Thyroid gland (tissue), 4 donors: ENCODE data around the gene GABRR3. TPM values are rescaled to one million over a fixed set of nuclear protein-coding genes. Genes with fewer than 3 reads are reported as not detected.

Source experiments
- DNase-seq, 2 donors: peaks; one replicate each; pipeline ENCODE4 v3.0.0-alpha.2; 2019
- H3K27ac ChIP-seq, 3 donors: fragments of 200-600 bp; sonication (generic); 1 replicate in 2 of 3; 2 replicates in 1 of 3; pipeline ENCODE4 v1.5.1; 2016 to 2019; ENCODE audit warnings: mild to moderate bottlenecking in 1 of 3, moderate library complexity in 1 of 3
- H3K27me3 ChIP-seq: fragments of 200-600 bp; sonication (generic); one replicate; pipeline ENCODE4 v1.5.1; 2019
- H3K36me3 ChIP-seq, 2 donors: fragments of 200-600 bp; sonication (generic); one replicate each; pipeline ENCODE4 v1.5.1; 2016 to 2019
- H3K4me1 ChIP-seq, 2 donors: fragments of 200-600 bp; sonication (generic); one replicate each; pipeline ENCODE4 v1.5.1; 2017 to 2019
- H3K4me3 ChIP-seq, 3 donors: fragments of 200-600 bp; sonication (generic); replicated peaks in 1 of 3; 1 replicate in 2 of 3; 2 replicates in 1 of 3; pipeline ENCODE4 v1.5.1; 2016; ENCODE audit warnings: mild to moderate bottlenecking in 1 of 3
- H3K9me3 ChIP-seq: fragments of 200-600 bp; sonication (generic); one replicate; pipeline ENCODE4 v1.5.1; 2017
- POLR2A ChIP-seq, 2 donors: fragments of 450-650 bp; IDR thresholded peaks; one replicate each; pipeline ENCODE4 v1.6.1; 2017; ENCODE audit warnings: antibody characterized with exemption in 2 of 2, mild to moderate bottlenecking in 2 of 2, moderate library complexity in 1 of 2
- WGBS, 2 donors: methylation state at CpG; one replicate each; pipeline ENCODE4 v1.1.5; 2017; 5-methylcytosine and 5-hydroxymethylcytosine counted together
- intact Hi-C: fragments of 100-400 bp; cut with DNase I; formaldehyde crosslinking; loops from one replicate; pipeline ENCODE4 v1.15.1; 2023
- total RNA-seq, 4 donors: library from RNA; depleted of rRNA; stranded (reverse); fragments of >200 nt; gene quantifications; one replicate each; pipeline ENCODE4 v1.2.3, GENCODE V29; 2016
- TF ChIP-seq, protein P1 (sequence below), 6 experiments: fragments of 200-600 bp in 3 of 6; fragments of 450-650 bp in 3 of 6; sonication (generic) in 3 of 6; IDR thresholded peaks; one replicate each; pipeline ENCODE4 v1.5.1; 2016 to 2019; ENCODE audit warnings: antibody characterized with exemption in 6 of 6, mild to moderate bottlenecking in 2 of 6, inconsistent platforms in 1 of 6, moderate library complexity in 1 of 6

Gene GABRR3
- total RNA-seq, 4 donors from 2014 or later = under 0.01 TPM; not detected in 3

- 84 to 88% methylated on average over 7 of the region's 7 CpGs for WGBS, 2 donors
Measured at GRCh38 chr3:98010194-98010882, 24.8 kb downstream of the GABRR3 start.

GRCh38 chr3:98008855-98009254, 26.3 kb downstream of the GABRR3 start:
- TF ChIP-seq, protein P1, sequence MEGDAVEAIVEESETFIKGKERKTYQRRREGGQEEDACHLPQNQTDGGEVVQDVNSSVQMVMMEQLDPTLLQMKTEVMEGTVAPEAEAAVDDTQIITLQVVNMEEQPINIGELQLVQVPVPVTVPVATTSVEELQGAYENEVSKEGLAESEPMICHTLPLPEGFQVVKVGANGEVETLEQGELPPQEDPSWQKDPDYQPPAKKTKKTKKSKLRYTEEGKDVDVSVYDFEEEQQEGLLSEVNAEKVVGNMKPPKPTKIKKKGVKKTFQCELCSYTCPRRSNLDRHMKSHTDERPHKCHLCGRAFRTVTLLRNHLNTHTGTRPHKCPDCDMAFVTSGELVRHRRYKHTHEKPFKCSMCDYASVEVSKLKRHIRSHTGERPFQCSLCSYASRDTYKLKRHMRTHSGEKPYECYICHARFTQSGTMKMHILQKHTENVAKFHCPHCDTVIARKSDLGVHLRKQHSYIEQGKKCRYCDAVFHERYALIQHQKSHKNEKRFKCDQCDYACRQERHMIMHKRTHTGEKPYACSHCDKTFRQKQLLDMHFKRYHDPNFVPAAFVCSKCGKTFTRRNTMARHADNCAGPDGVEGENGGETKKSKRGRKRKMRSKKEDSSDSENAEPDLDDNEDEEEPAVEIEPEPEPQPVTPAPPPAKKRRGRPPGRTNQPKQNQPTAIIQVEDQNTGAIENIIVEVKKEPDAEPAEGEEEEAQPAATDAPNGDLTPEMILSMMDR (IDR thresholded peaks at IDR 0.05) = no peak
- TF ChIP-seq POLR2A (IDR thresholded peaks at IDR 0.05) = no peak
- H3K9me3 ChIP-seq = no peaks in the 10 kb centered on the region
- WGBS, 2 donors = 61 to 79% methylated on average over 2 of the region's 2 CpGs
- H3K27me3 ChIP-seq = no peaks in the 10 kb centered on the region
- H3K4me3 ChIP-seq = no peak overlapping the region
- H3K4me1 ChIP-seq = peaks cover 18 to 20% of the 10 kb centered on the region in 2 donors
- H3K27ac ChIP-seq = no peak overlapping the region
- H3K36me3 ChIP-seq = no peaks in the 10 kb centered on the region
- no peak for DNase-seq
- intact Hi-C loops = no loop called here

More at GRCh38 chr3:98010194-98010882, 24.8 kb downstream of the GABRR3 start:
- Histone ChIP-seq H3K36me3 (no peaks in the 10 kb centered on the region), H3K27ac (no peak overlapping the region), H3K9me3 (no peaks in the 10 kb centered on the region), H3K27me3 (no peaks in the 10 kb centered on the region), H3K4me1 (peaks cover 23 to 27% of the 10 kb centered on the region in 2 donors), H3K4me3 (no peak overlapping the region)
- DNase-seq = no peak
- no peak for TF ChIP-seq POLR2A (IDR thresholded peaks at IDR 0.05)
- TF ChIP-seq, protein P1 (IDR thresholded peaks at IDR 0.05) = no peak
- intact Hi-C loops = no loop called here

DNA sequence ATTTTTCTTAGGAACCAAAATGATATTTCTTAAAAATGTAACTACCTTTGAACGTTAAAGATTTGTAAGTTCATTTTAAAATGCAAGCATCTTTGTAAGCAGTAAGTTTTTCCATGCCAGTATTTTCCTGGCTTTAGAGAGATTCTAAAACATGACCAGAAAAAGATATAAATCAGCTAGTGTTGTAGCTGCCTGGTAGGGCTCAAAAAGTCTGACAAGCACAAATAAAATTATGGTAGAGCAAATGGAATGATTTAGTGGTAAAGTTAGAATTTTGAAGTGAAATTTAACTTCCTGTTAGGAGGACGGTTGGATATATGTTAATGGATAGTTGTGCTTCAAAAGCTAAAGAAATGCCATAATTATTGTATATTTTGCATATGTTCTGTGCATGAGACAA, 29.7 kb downstream of the GABRR3 start:
- intact Hi-C loops = no loop called here
- no peak for DNase-seq
- H3K4me1 ChIP-seq = no peaks in the 10 kb centered on the region
- H3K36me3 ChIP-seq = no peaks in the 10 kb centered on the region
- no peaks in the 10 kb centered on the region for H3K9me3 ChIP-seq
- no peak overlapping the region for H3K4me3 ChIP-seq
- TF ChIP-seq, protein P1 (IDR thresholded peaks at IDR 0.05) = no peak
- no peak for TF ChIP-seq POLR2A (IDR thresholded peaks at IDR 0.05)
- H3K27ac ChIP-seq = no peak overlapping the region
- H3K27me3 ChIP-seq = no peaks in the 10 kb centered on the region
- WGBS, 2 donors = 85 to 92% methylated on average over 2 of the region's 2 CpGs

DNA sequence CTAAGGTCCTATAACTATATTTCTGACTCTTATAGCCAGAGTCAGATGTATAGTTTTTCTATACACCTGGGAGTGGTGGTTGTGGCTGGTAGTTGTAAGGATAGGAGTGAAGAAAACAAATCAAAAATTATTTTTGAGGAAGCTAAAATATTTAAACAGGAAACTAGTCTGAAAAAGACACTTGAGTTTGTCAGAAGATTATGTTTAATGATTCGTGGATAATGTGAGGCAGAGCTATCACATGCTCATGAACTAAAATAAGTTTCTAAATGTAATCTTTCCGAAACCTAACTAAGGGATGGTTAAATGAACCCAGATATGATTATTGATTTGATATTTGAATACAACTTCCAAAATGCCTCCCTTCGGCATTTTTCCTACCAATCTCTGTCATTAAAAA, 30.4 kb downstream of the GABRR3 start:
- Histone ChIP-seq H3K4me1 (no peaks in the 10 kb centered on the region), H3K36me3 (no peaks in the 10 kb centered on the region), H3K27me3 (no peaks in the 10 kb centered on the region), H3K4me3 (no peak overlapping the region), H3K9me3 (no peaks in the 10 kb centered on the region), H3K27ac (no peak overlapping the region)
- DNase-seq = no peak
- TF ChIP-seq, protein P1 (IDR thresholded peaks at IDR 0.05) = no peak
- no peak for TF ChIP-seq POLR2A (IDR thresholded peaks at IDR 0.05)
- intact Hi-C loops = no loop called here
- WGBS, 2 donors = 90 to 91% methylated on average over 3 of the region's 3 CpGs

DNA sequence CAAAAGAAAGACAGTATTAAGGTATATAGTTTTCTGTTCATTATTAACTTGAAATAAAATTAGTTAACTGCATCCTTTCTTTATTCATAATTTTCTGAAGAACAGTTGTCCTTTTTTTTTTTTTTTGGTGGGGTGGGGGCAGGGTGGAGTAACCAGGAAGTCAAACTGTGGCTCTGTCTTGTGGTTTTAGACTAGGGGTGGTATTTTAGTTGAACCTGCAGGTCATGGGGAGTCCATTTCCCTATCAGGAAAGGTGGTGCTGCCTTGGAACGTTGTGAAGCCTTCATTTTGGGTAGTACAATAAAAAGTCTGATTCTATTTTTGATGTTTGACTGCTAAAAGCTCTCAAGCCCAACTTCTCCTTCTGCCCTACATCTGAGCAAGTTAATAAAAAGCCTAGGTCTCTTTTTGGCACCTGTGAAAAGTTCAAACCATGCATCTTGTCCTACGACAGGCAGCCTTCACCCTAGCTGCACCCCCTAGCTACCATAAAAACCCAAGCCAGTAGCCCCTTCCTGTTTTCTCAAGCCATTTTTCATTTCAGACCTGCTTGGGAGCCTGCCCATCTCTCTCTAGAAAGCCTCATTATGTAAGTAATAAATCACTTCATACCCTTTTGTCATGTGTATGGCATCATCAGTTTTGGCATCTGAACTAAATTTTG, 31.7 kb downstream of the GABRR3 start:
- TF ChIP-seq, protein P1 (IDR thresholded peaks at IDR 0.05) = no peak
- no peak for TF ChIP-seq POLR2A (IDR thresholded peaks at IDR 0.05)
- 75 to 76% methylated on average over 2 of the region's 2 CpGs for WGBS, 2 donors

More for the DNA sequence above, 31.7 kb downstream of the GABRR3 start:
- Histone ChIP-seq H3K4me3 (no peak overlapping the region), H3K27ac (no peak overlapping the region), H3K4me1 (no peaks in the 10 kb centered on the region), H3K36me3 (no peaks in the 10 kb centered on the region), H3K27me3 (no peaks in the 10 kb centered on the region), H3K9me3 (no peaks in the 10 kb centered on the region)
- no peak for DNase-seq
- intact Hi-C loops = no loop called here
